Stimulated activated memory B cell treated with anti-CD40 and anti-IgM and Interleukin-4, amounts not matched to agents 10 μg/mL and 1 μg/mL and 100 μg/mL, for 72 hours (primary cell): ENCODE data around the gene TDO2.
"Not testable (repeated sequence)": the region's sequence is repeated elsewhere in the genome, so short reads cannot be mapped to it uniquely, and the experiment has no call there.

Source experiments
- ATAC-seq: fragments of 150-1000 bp; cut with Tn5 transposase; 2 replicates; pipeline ENCODE4 v1.10.0; 2021
- H3K27ac Mint-ChIP-seq: one replicate; pipeline ENCODE4 v1.8.0; 2022; ENCODE audit warnings: mild to moderate bottlenecking, mixed read lengths
- H3K27me3 Mint-ChIP-seq: one replicate; pipeline ENCODE4 v1.8.0; 2022; ENCODE audit warnings: mixed read lengths
- H3K36me3 Mint-ChIP-seq: one replicate; pipeline ENCODE4 v1.8.0; 2022; ENCODE audit warnings: mixed read lengths
- H3K4me1 Mint-ChIP-seq: one replicate; pipeline ENCODE4 v1.8.0; 2022; ENCODE audit warnings: mixed read lengths
- H3K4me3 Mint-ChIP-seq: one replicate; pipeline ENCODE4 v1.8.0; 2022; ENCODE audit warnings: mild to moderate bottlenecking, moderate library complexity, mixed read lengths
- H3K9me3 Mint-ChIP-seq: one replicate; pipeline ENCODE4 v1.8.0; 2022; ENCODE audit warnings: mixed read lengths

TDO2 gene

DNA sequence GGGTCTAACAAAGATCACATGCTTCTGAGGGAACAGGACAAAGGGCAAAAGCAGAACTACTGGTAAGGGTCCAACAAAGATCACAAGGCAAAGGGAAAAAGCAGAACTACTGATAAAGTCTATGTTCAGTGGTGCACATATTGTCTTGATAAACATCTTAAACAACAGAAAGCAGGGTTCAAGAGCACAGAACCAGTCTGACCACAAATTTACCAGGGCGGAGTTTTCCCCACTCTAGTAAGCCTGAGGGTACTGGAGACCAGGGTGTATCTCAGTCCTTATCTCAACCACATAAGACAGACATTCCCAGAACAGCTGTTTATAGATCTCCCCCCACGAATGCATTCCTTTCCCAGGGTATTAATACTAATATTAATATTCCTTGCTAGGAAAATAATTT is 5.1 kb upstream of the TDO2 start:
- not testable (repeated sequence) for ATAC-seq, H3K4me1 Mint-ChIP-seq, H3K27me3 Mint-ChIP-seq, H3K27ac Mint-ChIP-seq, H3K36me3 Mint-ChIP-seq, H3K4me3 Mint-ChIP-seq
- H3K9me3 Mint-ChIP-seq: peaks cover 10% of the 10 kb centered on the region

DNA sequence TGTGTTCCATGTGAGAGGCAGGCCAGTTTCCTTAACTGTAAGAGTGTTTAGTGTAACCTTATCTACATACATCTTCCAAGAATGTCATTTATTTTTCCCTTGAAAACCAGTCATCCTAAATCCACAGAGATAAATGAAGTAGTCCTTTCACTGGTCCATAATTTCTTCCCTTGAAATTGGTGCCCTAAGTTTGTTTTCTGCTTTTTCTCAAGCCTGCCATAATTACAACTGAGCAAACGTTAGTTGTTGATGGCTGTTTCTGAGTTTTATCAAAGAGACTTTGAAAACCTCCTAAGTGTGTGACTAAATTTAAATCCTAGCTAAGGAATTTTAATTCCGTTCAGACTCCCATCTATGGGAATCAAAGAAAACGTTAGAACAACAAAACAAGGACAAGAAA is 3.6 kb upstream of the TDO2 start:
- Mint-ChIP-seq H3K27me3 (no peaks in the 10 kb centered on the region), H3K4me1 (no peaks in the 10 kb centered on the region), H3K36me3 (no peaks in the 10 kb centered on the region), H3K9me3 (peaks cover 10% of the 10 kb centered on the region), H3K27ac (no peak overlapping the region), H3K4me3 (no peak overlapping the region)
- ATAC-seq: no peak

DNA sequence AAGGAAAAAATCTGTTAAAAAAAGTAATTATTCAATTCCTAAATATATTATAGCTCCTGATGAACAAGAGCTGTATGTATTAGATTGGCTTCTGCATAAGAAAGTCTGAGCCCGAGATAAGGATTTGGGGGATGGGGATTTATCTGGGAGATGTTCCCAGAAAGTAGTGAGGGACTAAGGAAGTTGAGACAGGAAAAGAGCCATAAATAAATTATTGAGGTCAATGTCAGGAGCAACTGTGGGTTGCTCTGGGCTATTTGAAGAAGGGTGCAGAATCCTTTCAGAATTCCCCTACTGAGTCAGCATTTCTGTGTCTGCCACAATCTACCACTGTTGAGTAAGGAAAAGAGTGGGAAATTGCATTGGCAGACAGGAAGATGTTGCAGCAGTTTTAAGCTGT is 3.1 kb upstream of the TDO2 start:
- Mint-ChIP-seq H3K36me3 (no peaks in the 10 kb centered on the region), H3K27me3 (no peaks in the 10 kb centered on the region), H3K9me3 (peaks cover 9% of the 10 kb centered on the region), H3K27ac (no peak overlapping the region), H3K4me3 (no peak overlapping the region), H3K4me1 (no peaks in the 10 kb centered on the region)
- no peak for ATAC-seq

GRCh38 chr4:155901013-155901412 is 2.5 kb upstream of the TDO2 start:
- no peak overlapping the region for H3K27ac Mint-ChIP-seq
- H3K27me3 Mint-ChIP-seq: no peaks in the 10 kb centered on the region
- no peak overlapping the region for H3K4me3 Mint-ChIP-seq
- H3K4me1 Mint-ChIP-seq: no peaks in the 10 kb centered on the region
- peaks cover 7% of the 10 kb centered on the region for H3K9me3 Mint-ChIP-seq
- no peaks in the 10 kb centered on the region for H3K36me3 Mint-ChIP-seq
- ATAC-seq: no peak

- H3K36me3 Mint-ChIP-seq: no peaks in the 10 kb centered on the region
- no peaks in the 10 kb centered on the region for H3K9me3 Mint-ChIP-seq
- peaks cover 9% of the 10 kb centered on the region for H3K27me3 Mint-ChIP-seq
- no peak overlapping the region for H3K27ac Mint-ChIP-seq
- no peak for ATAC-seq
- no peaks in the 10 kb centered on the region for H3K4me1 Mint-ChIP-seq
- H3K4me3 Mint-ChIP-seq: no peak overlapping the region
These were observed 835 bp downstream of the TDO2 start for GRCh38 chr4:155904331-155904730.

DNA sequence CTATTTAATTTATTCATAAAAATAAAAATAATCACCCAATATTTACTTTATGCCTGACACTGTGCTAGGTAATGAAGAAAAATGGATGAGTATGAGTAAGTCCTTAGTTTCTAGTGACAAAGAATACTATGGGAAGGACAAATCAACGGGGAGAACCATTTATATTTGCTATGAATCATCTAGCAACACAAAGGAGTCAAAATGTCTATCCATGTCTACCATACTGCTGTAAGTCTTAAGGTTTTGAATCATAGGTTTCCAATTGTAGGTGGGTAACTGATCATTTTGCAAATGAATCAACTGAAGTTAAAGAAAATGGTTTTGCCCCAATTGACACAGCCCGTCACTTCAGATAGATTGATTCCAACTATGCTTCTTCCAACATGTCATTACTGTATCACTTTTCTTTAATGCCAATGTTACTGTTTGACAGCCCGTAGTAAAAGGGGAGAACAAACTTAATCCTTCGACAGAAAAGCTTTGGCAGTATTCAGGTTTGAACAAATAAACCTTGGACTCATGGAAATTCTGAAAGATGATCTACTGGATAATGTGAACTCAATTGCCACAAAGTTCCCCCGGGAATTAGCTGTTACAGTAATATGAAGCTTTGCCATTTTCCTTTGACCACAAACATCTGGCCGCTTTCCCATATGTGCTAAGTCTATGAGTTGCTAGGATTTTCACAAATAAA is 3.2 kb downstream of the TDO2 start:
- H3K4me3 Mint-ChIP-seq: no peak overlapping the region
- no peak for ATAC-seq
- no peaks in the 10 kb centered on the region for H3K36me3 Mint-ChIP-seq
- no peaks in the 10 kb centered on the region for H3K4me1 Mint-ChIP-seq
- no peak overlapping the region for H3K27ac Mint-ChIP-seq
- peaks cover 18% of the 10 kb centered on the region for H3K27me3 Mint-ChIP-seq
- no peaks in the 10 kb centered on the region for H3K9me3 Mint-ChIP-seq

GRCh38 chr4:155907556-155907955 is 4.1 kb downstream of the TDO2 start:
- no peaks in the 10 kb centered on the region for H3K4me1 Mint-ChIP-seq
- no peak for ATAC-seq
- H3K27ac Mint-ChIP-seq: no peak overlapping the region
- no peaks in the 10 kb centered on the region for H3K36me3 Mint-ChIP-seq
- peaks cover 18% of the 10 kb centered on the region for H3K27me3 Mint-ChIP-seq
- no peaks in the 10 kb centered on the region for H3K9me3 Mint-ChIP-seq
- no peak overlapping the region for H3K4me3 Mint-ChIP-seq

DNA sequence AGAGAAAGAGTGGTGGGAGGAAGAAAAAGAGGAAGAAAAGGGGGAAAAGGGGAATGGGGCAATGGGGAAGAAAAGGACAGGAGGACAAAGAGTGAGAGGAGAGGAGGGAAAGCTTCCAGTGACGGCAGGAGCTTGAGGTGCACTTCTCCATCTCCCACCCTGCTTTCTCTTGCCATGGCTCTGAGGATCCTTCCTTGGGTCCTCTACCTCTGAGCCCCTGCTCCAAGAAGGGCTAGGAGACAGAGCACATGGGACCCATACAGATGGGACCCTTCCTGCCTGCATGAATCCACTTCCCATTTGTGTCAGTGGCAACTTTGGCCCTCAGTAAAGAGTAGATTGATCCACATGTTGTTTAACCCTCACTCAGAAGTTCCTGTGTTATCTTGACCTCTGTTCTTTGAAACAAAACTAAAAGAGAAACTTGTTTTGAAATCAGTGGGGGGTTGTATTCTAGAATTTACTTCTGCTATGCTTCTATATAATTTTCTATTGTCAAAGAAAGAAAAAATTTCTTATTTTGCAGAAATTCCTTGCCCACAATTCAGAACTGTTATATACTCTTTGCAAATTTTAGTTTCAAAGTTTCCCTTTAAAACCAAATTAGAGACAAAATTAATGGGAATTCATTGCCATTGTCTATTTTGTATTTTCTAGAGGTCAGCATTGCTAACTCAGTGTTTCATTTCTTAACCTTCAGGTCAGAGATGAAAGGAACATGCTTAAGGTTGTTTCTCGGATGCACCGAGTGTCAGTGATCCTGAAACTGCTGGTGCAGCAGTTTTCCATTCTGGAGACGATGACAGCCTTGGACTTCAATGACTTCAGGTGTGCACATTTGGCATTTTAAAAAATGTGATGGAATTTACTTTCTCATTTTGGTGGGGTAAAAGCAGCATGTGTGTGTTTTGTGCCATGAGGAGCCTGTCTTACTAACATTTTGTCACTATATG is 5.0 kb downstream of the TDO2 start:
- H3K27me3 Mint-ChIP-seq: peaks cover 18% of the 10 kb centered on the region
- H3K4me1 Mint-ChIP-seq: no peaks in the 10 kb centered on the region
- no peak overlapping the region for H3K4me3 Mint-ChIP-seq
- no peak overlapping the region for H3K27ac Mint-ChIP-seq
- no peak for ATAC-seq
- H3K9me3 Mint-ChIP-seq: no peaks in the 10 kb centered on the region
- no peaks in the 10 kb centered on the region for H3K36me3 Mint-ChIP-seq

DNA sequence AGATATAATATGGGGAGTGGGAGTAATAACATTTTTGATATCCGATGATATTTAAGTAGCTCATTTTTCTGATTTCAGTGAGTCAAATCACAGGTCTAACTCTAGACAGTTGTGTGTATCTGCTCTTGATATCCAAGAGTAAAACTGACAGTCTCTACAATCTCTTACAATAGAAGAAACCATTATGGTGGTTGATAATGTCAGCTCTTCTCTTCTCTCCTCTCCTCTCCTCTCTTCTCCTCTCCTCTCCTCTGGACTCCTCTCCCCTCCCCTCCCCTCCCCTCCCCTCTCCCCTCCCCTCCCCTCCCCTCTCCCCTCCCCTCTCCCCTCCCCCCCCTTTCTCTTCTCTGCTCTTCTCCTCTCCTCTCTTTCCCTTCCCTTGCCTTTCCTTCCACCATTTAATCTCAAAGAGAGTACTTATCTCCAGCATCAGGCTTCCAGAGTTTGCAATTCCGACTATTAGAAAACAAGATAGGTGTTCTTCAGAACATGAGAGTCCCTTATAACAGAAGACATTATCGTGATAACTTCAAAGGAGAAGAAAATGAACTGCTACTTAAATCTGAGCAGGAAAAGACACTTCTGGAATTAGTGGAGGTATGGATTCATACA is 6.2 kb downstream of the TDO2 start:
- Mint-ChIP-seq H3K4me1 (no peaks in the 10 kb centered on the region), H3K27ac (no peak overlapping the region), H3K27me3 (peaks cover 18% of the 10 kb centered on the region), H3K9me3 (no peaks in the 10 kb centered on the region), H3K4me3 (no peak overlapping the region), H3K36me3 (no peaks in the 10 kb centered on the region)
- ATAC-seq: no peak

- Mint-ChIP-seq H3K4me3 (no peak overlapping the region), H3K27me3 (peaks cover 18% of the 10 kb centered on the region), H3K36me3 (no peaks in the 10 kb centered on the region), H3K4me1 (no peaks in the 10 kb centered on the region), H3K27ac (no peak overlapping the region), H3K9me3 (no peaks in the 10 kb centered on the region)
- ATAC-seq: no peak
These were observed 8.4 kb downstream of the TDO2 start for GRCh38 chr4:155911905-155912304.

DNA sequence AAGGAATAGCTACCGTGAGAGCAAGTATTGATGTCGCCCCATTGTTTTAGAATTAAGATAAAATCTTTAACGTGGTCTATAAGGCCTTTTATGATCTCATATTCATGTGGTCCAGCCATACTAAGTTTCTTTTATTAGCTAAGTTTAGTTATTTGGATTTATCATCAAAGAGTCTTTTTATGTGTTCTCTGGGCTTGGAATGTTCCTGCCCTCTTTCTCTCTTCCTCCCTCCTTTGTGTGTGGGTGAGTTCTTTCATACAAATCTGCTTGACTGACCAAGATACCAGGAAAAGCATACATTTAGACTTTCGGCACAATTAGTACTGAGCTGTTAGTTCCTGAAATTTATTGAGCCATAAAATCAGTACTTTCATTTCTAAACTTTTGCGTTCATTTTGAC is 11.3 kb downstream of the TDO2 start:
- no peaks in the 10 kb centered on the region for H3K36me3 Mint-ChIP-seq
- H3K4me3 Mint-ChIP-seq: no peak overlapping the region
- H3K27ac Mint-ChIP-seq: no peak overlapping the region
- H3K27me3 Mint-ChIP-seq: peaks cover 5% of the 10 kb centered on the region
- no peak for ATAC-seq
- H3K4me1 Mint-ChIP-seq: no peaks in the 10 kb centered on the region
- H3K9me3 Mint-ChIP-seq: no peaks in the 10 kb centered on the region

DNA sequence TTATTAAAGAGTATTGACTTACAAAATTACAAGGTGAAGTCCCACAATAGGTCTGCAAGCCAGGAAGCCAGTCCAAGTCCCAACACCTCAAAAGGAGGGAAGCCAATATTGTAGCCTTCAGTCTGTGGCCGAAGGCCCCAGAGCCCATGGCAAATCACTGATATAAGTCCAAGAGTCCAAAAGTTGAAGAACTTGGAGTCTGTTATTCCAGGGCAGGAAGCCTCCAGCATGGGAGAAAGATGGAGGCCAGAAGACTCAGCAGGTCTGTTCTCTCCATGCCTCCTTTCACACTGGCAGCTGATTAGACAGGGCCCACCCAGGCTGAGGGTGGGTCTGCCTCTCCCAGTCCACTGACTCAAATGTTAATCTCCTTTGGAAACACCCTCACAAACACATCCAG is 18.1 kb downstream of the TDO2 start:
- ATAC-seq: no peak
- no peaks in the 10 kb centered on the region for H3K4me1 Mint-ChIP-seq
- peaks cover 3% of the 10 kb centered on the region for H3K9me3 Mint-ChIP-seq
- peaks cover 48% of the 10 kb centered on the region for H3K36me3 Mint-ChIP-seq
- H3K27me3 Mint-ChIP-seq: no peaks in the 10 kb centered on the region
- no peak overlapping the region for H3K4me3 Mint-ChIP-seq
- no peak overlapping the region for H3K27ac Mint-ChIP-seq

- Mint-ChIP-seq H3K9me3 (peaks cover 3% of the 10 kb centered on the region), H3K27ac (no peak overlapping the region), H3K4me3 (no peak overlapping the region), H3K36me3 (peaks cover 67% of the 10 kb centered on the region), H3K27me3 (no peaks in the 10 kb centered on the region), H3K4me1 (peaks cover under 1% of the 10 kb centered on the region)
- ATAC-seq: no peak
These were observed 21.1 kb downstream of the TDO2 start for GRCh38 chr4:155924637-155925036.

- Mint-ChIP-seq H3K4me3 (no peak overlapping the region), H3K27me3 (no peaks in the 10 kb centered on the region), H3K27ac (no peak overlapping the region), H3K9me3 (peaks cover 9% of the 10 kb centered on the region), H3K36me3 (peaks cover 65% of the 10 kb centered on the region), H3K4me1 (peaks cover 7% of the 10 kb centered on the region)
- no peak for ATAC-seq
These were observed 26.3 kb downstream of the TDO2 start for GRCh38 chr4:155929833-155930232.

DNA sequence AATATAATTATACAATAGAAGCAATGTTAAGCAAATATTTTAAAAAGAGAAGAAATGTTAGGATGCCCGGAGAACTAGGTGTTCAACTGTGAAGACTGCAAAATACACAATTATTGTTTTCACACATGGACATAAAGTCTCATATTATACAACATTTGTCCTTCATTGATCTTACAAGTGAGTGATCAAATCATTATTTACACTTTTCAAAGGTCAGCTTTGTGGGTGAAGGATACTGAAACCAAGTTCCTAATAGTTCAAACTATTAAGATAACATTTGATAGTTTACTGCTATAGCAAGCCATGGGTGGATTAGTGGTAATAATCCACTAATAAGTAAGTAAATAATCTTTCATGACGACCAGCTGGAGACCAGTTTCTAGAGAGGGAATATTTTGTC is 26.8 kb downstream of the TDO2 start:
- Mint-ChIP-seq H3K9me3 (peaks cover 9% of the 10 kb centered on the region), H3K4me3 (no peak overlapping the region), H3K36me3 (peaks cover 65% of the 10 kb centered on the region), H3K27me3 (no peaks in the 10 kb centered on the region), H3K4me1 (peaks cover 7% of the 10 kb centered on the region), H3K27ac (no peak overlapping the region)
- no peak for ATAC-seq
